Stimulated activated CD4-positive, alpha-beta T cell treated with anti-CD3 and anti-CD28 coated beads, TNF-alpha, amount 100 ng/mL, for 24 hours (primary cell): ENCODE measurements around the gene NTRK2.

Source experiments
- DNase-seq, 3 experiments: peaks; one replicate each; pipeline ENCODE4 v3.0.0-alpha.2; 2020; ENCODE audit warnings: low read depth in 3 of 3

Gene NTRK2

GRCh38 chr9:84818791-84819190 lies 149.3 kb downstream of the NTRK2 start:
- no peak for DNase-seq

GRCh38 chr9:84819491-84819991 lies 150.0 kb downstream of the NTRK2 start:
- DNase-seq: no peak

GRCh38 chr9:84821431-84821830 lies 151.9 kb downstream of the NTRK2 start:
- no peak for DNase-seq

GRCh38 chr9:84822589-84823233 lies 153.2 kb downstream of the NTRK2 start:
- no peak for DNase-seq

GRCh38 chr9:84823421-84824271 lies 154.1 kb downstream of the NTRK2 start:
- DNase-seq: no peak

GRCh38 chr9:84827216-84827765 lies 157.8 kb downstream of the NTRK2 start:
- no peak for DNase-seq

GRCh38 chr9:84828046-84828445 lies 158.5 kb downstream of the NTRK2 start:
- no peak for DNase-seq

- no peak for DNase-seq
Measured at GRCh38 chr9:84829471-84829870, 159.9 kb downstream of the NTRK2 start.

GRCh38 chr9:84829997-84830696 lies 160.6 kb downstream of the NTRK2 start:
- DNase-seq: no peak

GRCh38 chr9:84831377-84831776 lies 161.8 kb downstream of the NTRK2 start:
- no peak for DNase-seq

- no peak for DNase-seq
Measured at GRCh38 chr9:84832453-84832852, 162.9 kb downstream of the NTRK2 start.

GRCh38 chr9:84834426-84834825 lies 164.9 kb downstream of the NTRK2 start:
- no peak for DNase-seq

- no peak for DNase-seq
Measured at GRCh38 chr9:84835745-84836144, 166.2 kb downstream of the NTRK2 start.

- no peak for DNase-seq
Measured at GRCh38 chr9:84838879-84839278, 169.3 kb downstream of the NTRK2 start.

- no peak for DNase-seq
Measured at GRCh38 chr9:84839541-84839940, 170.0 kb downstream of the NTRK2 start.

GRCh38 chr9:84841931-84842330 lies 172.4 kb downstream of the NTRK2 start:
- no peak for DNase-seq

GRCh38 chr9:84843175-84843824 lies 173.8 kb downstream of the NTRK2 start:
- DNase-seq: no peak

GRCh38 chr9:84845956-84846900 lies 176.7 kb downstream of the NTRK2 start:
- no peak for DNase-seq

- no peak for DNase-seq
Measured at GRCh38 chr9:84846906-84847305, 177.4 kb downstream of the NTRK2 start.

GRCh38 chr9:84849049-84849448 lies 179.5 kb downstream of the NTRK2 start:
- no peak for DNase-seq
